Measurements from ENCODE around the gene RIPOR2. TPM values are rescaled to one million over a fixed set of nuclear protein-coding genes. Genes with fewer than 3 reads are reported as not detected.

The RIPOR2 gene
- total and polyA plus RNA-seq, 10 of the 15 experiments (the other 5 are each of a cell fraction or from before 2014, with no cell fraction given), result 22.2 to 48.2 (median 34.7) TPM

DNA sequence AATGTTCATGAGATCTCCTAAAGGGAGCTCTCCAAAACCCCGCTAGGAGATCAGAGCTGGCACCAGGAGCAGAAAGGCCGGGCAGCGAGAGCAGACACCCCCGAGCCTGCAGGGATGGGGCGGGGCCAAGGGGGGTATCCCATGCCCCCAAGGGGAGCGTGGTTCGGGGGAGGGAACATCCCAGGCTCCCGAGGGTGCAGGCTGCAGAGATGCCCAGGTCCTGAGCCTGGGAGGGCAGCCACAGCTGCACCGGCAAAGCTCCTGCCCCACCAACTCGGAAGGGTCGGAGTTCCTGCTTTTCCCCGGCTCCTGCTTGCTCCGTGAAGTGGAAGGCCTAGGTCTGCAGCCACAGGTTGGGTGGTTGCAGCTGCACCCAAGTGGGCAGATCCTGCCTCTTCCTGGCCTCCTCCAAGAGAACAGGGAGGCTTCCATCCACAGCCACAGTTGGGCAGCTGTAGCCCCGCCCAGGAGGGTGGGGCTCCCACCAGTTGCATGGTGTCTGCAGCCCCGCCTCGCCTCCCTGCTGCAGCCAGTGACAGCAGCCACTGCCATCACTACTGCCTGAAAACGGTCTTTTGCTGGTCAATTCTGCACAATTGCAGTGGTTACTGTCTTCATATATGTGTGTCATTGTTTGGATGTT is 174.4 kb downstream of the RIPOR2 start:
- SMC1A ChIA-PET (ENCODE audit: uncharacterized antibody, unreplicated experiment), result interaction anchor here (0.5 to 1.6 kb wide), 4 partner anchors 17 to 238 kb away, joined by 3 to 4 read pairs (median 4); no protein-coding TSS in a partner anchor
- no peak overlapping the region for H3K27ac ChIP-seq (ENCODE audit: control insufficient read depth, insufficient read depth)
- H3K4me2 ChIP-seq (ENCODE audit: control insufficient read depth, insufficient read depth), result no peak overlapping the region
- POLR2A ChIA-PET, result interaction anchor here (0.6 kb wide), 1 partner anchor 185 kb away, joined by 3 read pairs; no protein-coding TSS in a partner anchor
- no peaks in the 10 kb centered on the region for H3K9me3 ChIP-seq (replicated peaks; ENCODE audit: control insufficient read depth, insufficient read depth, low read length)
- no peaks in the 10 kb centered on the region for H4K20me1 ChIP-seq (ENCODE audit: control insufficient read depth, insufficient read depth)
- no peaks in the 10 kb centered on the region for H3K27me3 ChIP-seq (replicated peaks in 1 of 2; ENCODE audit: control insufficient read depth in 2 of 2, insufficient read depth in 2 of 2, low read length in 1 of 2)
- no peak overlapping the region; the same call in 1 of the 2 replicates for H2AFZ ChIP-seq (ENCODE audit: control insufficient read depth, low read depth, low read length)
- CTCF ChIA-PET, result interaction anchor here (0.9 to 1.8 kb wide), 4 partner anchors 22 to 236 kb away, joined by 3 read pairs; no protein-coding TSS in a partner anchor
- no peak for FAIRE-seq
- no peak for DNase-seq (ENCODE audit: low read depth, low spot score)
- intact Hi-C loops (cut with micrococcal nuclease; ENCODE audit: unreplicated experiment), result no loop called here
- in situ Hi-C loops (cut with MboI), result loop anchor here (5.0 kb wide), 1 partner anchor 174 kb away; no protein-coding TSS in a partner anchor
- H3K4me3 ChIP-seq, result no peak overlapping the region
- no peak overlapping the region for H3K9ac ChIP-seq (ENCODE audit: control insufficient read depth, insufficient read depth, low read length)
- no peaks in the 10 kb centered on the region for H3K4me1 ChIP-seq (ENCODE audit: control insufficient read depth, insufficient read depth, low read length)
- no peaks in the 10 kb centered on the region for H3K79me2 ChIP-seq (ENCODE audit: control insufficient read depth, insufficient read depth, low read length)
- WGBS (ENCODE audit: insufficient coverage, insufficient replicate concordance, low lambda C conversion rate, missing lambda C conversion rate), result 84% methylated on average over 17 of the region's 17 CpGs
- TF ChIP-seq ZNF384 (IDR thresholded peaks at IDR 0.05; ENCODE audit: borderline replicate concordance, low read depth, low read length), result no peak
- no peak for TF ChIP-seq ESRRA (IDR thresholded peaks at IDR 0.05; ENCODE audit: low read length)
- TF ChIP-seq SMC3 (IDR thresholded peaks at IDR 0.05; ENCODE audit: borderline replicate concordance, low read length), result no peak
- no peak for TF ChIP-seq CHD1 (IDR thresholded peaks at IDR 0.05; ENCODE audit: low read depth, low read length)
- TF ChIP-seq NFYB (IDR thresholded peaks at IDR 0.05; ENCODE audit: insufficient read depth, low read depth, low read length), result no peak
- TF ChIP-seq NR2C1 (IDR thresholded peaks at IDR 0.05), result no peak
- TF ChIP-seq ETV6 (conservative IDR thresholded peaks at IDR 0.05 in 1 of 2, IDR thresholded peaks at IDR 0.05 in 1 of 2; ENCODE audit: borderline replicate concordance in 1 of 2, low read depth in 1 of 2), result no peak
- no peak for TF ChIP-seq NR2C2 (IDR thresholded peaks at IDR 0.05; ENCODE audit: borderline replicate concordance, control insufficient read depth, insufficient read length, low read depth)
- TF ChIP-seq ZNF207 (IDR thresholded peaks at IDR 0.05; ENCODE audit: borderline replicate concordance), result no peak
- TF ChIP-seq, protein P1, sequence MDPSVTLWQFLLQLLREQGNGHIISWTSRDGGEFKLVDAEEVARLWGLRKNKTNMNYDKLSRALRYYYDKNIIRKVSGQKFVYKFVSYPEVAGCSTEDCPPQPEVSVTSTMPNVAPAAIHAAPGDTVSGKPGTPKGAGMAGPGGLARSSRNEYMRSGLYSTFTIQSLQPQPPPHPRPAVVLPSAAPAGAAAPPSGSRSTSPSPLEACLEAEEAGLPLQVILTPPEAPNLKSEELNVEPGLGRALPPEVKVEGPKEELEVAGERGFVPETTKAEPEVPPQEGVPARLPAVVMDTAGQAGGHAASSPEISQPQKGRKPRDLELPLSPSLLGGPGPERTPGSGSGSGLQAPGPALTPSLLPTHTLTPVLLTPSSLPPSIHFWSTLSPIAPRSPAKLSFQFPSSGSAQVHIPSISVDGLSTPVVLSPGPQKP (IDR thresholded peaks at IDR 0.05; ENCODE audit: low read depth, low read length), result no peak
- TF ChIP-seq SMAD1 (IDR thresholded peaks at IDR 0.05; ENCODE audit: low read depth, partially characterized antibody), result no peak
- no peak for TF ChIP-seq RAD21 (IDR thresholded peaks at IDR 0.05; ENCODE audit: insufficient read depth, low read depth, low read length)
- TF ChIP-seq, protein P2, sequence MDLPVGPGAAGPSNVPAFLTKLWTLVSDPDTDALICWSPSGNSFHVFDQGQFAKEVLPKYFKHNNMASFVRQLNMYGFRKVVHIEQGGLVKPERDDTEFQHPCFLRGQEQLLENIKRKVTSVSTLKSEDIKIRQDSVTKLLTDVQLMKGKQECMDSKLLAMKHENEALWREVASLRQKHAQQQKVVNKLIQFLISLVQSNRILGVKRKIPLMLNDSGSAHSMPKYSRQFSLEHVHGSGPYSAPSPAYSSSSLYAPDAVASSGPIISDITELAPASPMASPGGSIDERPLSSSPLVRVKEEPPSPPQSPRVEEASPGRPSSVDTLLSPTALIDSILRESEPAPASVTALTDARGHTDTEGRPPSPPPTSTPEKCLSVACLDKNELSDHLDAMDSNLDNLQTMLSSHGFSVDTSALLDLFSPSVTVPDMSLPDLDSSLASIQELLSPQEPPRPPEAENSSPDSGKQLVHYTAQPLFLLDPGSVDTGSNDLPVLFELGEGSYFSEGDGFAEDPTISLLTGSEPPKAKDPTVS (IDR thresholded peaks at IDR 0.05; ENCODE audit: low read depth, low read length), result no peak
- no peaks in the 10 kb centered on the region for H3K36me3 ChIP-seq (ENCODE audit: control insufficient read depth in 2 of 2, insufficient read depth in 2 of 2, low read length in 1 of 2)
- ATAC-seq, result peak; percentile 70
- BruUV-seq (replicated peaks), result no TSS peak
- RAD21 ChIA-PET (ENCODE audit: unreplicated experiment), result no interaction called here
